ENCODE data around the gene CLDN6.

The CLDN6 gene

GRCh38 chr16:3026003-3026378 lies 8.0 kb upstream of the CLDN6 start:
- no peak for TF ChIP-seq CTCF (IDR thresholded peaks at IDR 0.05; ENCODE audit: low read depth, low read length, missing control alignments)
- Histone ChIP-seq H3K4me3 (ENCODE audit: low read depth, low read length) (no peak overlapping the region), H3K27me3 (replicated peaks) (peaks cover 17% of the 10 kb centered on the region), H3K27ac (no peak overlapping the region), H3K36me3 (replicated peaks) (peaks cover 17% of the 10 kb centered on the region)
- in situ Hi-C loops (cut with HindIII; ENCODE audit: low pct_ligation_motif_present, low sequenced_read_pairs), result no loop called here
- DNase-seq, result no peak

- in situ Hi-C loops (cut with HindIII; ENCODE audit: low pct_ligation_motif_present, low sequenced_read_pairs), result no loop called here
- no peak for DNase-seq
- no peak for TF ChIP-seq CTCF (IDR thresholded peaks at IDR 0.05; ENCODE audit: low read depth, low read length, missing control alignments)
- no peak overlapping the region for H3K27ac ChIP-seq
- peaks cover 11% of the 10 kb centered on the region for H3K27me3 ChIP-seq (replicated peaks)
- peaks cover 17% of the 10 kb centered on the region for H3K36me3 ChIP-seq (replicated peaks)
- H3K4me3 ChIP-seq (ENCODE audit: low read depth, low read length), result no peak overlapping the region
These were observed 7.3 kb upstream of the CLDN6 start for GRCh38 chr16:3025032-3026002.

DNA sequence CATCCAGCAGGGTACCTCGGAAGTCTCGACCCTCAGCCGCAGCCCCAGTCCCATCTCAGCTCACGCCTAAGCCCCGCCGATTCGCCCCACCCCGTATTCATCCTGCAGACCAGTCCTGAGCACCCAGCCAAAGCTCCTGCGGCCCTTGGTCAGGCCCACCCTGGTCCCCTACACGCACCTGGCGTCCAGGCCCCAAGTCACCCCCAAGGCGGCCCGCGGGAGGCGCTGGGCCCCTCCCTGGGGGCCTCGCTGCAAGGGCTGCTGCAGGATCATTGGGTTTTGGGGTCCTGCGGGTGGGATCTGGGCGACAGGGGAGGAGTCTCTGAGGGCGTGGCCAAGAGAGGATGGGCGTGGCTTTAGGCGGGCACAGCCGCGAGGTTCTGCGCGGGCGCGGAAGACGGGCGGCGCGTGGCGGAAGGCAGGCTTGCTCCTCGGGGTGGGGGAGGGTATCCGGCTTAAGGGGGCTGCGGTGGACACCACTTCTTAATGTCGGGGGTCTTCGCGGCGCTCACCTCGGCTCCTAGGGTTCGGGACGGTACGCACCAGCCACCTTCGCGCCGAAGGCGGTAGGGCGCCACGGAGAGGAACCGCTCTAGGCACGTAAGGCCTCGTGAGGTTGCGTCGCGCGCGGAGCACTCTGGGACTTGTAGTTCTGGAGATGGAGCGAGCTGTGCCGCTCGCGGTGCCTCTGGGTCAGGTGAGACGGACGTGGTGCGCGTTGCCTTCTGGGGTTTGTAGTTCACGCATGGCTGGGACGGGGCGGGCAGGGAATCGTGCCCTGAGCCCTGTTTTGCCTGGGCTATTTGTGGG lies 5.9 kb upstream of the CLDN6 start, which contains the start of the genes HCFC1R1 and THOC6:
Gene HCFC1R1, minus strand, starts transcription at position 274 of the 810 bp plus-strand sequence. Its CDS starts 1 bp downstream, at position 273.
Gene THOC6, plus strand, starts transcription at position 367 of the 810 bp plus-strand sequence. Its CDS starts 292 bp downstream, at position 659.
- peaks cover under 1% of the 10 kb centered on the region for H3K27me3 ChIP-seq (replicated peaks)
- in situ Hi-C loops (cut with HindIII; ENCODE audit: low pct_ligation_motif_present, low sequenced_read_pairs), result no loop called here
- DNase-seq, result peak; percentile 96
- peaks cover 17% of the 10 kb centered on the region for H3K36me3 ChIP-seq (replicated peaks)
- TF ChIP-seq CTCF (IDR thresholded peaks at IDR 0.05; ENCODE audit: low read depth, low read length, missing control alignments), result no peak
- H3K27ac ChIP-seq, result peak within 1 kb of the TSS; percentile 97
- H3K4me3 ChIP-seq (ENCODE audit: low read depth, low read length), result peak within 1 kb of the TSS; percentile 95

DNA sequence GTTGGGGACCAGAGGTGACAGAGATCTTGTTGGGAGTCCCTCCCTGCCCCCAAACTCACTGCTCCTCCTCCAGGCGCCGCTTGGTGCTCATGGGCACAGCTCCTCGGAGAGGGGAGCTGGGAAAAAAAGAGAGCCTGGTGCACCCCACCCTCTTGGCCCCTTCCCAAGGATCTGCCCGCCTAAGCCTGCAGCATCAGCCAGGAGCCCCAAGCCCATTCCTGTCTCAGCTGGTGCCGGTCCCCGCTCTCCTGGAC lies 5.4 kb upstream of the CLDN6 start:
- Histone ChIP-seq H3K27me3 (replicated peaks) (no peaks in the 10 kb centered on the region), H3K36me3 (replicated peaks) (peaks cover 17% of the 10 kb centered on the region), H3K4me3 (ENCODE audit: low read depth, low read length) (peak overlapping the region; percentile 95), H3K27ac (peak overlapping the region; percentile 97)
- DNase-seq, result peak; percentile 54
- no peak for TF ChIP-seq CTCF (IDR thresholded peaks at IDR 0.05; ENCODE audit: low read depth, low read length, missing control alignments)
- in situ Hi-C loops (cut with HindIII; ENCODE audit: low pct_ligation_motif_present, low sequenced_read_pairs), result no loop called here

DNA sequence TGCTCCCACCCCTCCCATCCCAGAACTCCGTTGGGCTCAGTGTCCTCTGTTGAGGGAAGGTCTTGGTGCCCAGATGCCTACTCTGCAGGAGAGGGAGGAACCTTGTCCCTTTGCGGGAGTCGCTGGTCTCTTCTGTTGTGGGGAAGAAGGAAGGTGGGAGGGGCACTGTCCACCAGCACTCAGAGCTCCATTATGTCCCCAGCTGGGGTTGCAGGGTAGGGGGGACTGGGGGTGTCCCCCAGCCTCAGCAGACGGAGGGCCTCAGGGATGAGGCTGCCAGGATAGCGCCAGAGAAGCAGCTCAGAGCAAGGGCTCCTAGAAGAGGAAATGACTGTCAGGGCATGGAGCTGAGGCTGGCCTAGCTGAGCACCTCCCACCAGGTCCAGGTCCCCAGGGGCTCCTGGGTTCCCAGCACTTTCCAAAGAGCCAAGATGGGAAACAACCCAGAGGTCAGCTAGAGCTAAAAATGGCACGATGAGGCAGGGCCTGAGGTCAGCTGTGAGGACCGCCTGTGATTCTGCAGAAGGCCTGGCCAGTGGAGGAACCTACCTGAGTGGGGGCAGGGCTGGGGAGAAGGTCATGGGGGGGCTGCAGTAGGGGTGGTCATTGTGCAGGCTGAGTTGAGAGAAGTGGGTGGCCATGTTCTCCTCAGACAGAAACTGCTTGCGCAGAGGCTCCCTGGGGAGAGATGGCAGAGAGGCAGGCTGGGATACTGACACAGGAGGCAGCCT lies 4.9 kb upstream of the CLDN6 start:
- peak; percentile 15 for DNase-seq
- in situ Hi-C loops (cut with HindIII; ENCODE audit: low pct_ligation_motif_present, low sequenced_read_pairs), result no loop called here
- H3K27ac ChIP-seq, result peak overlapping the region; percentile 97
- no peak for TF ChIP-seq CTCF (IDR thresholded peaks at IDR 0.05; ENCODE audit: low read depth, low read length, missing control alignments)
- H3K27me3 ChIP-seq (replicated peaks), result no peaks in the 10 kb centered on the region
- peak overlapping the region; percentile 95 for H3K4me3 ChIP-seq (ENCODE audit: low read depth, low read length)
- peaks cover 17% of the 10 kb centered on the region for H3K36me3 ChIP-seq (replicated peaks)
